HG03520 (cell line): ENCODE data around the gene SHOX.
"Not testable (repeated sequence)": the region's sequence is repeated elsewhere in the genome, so short reads cannot be mapped to it uniquely, and the experiment has no call there.

Experiments used
- ATAC-seq: cut with Tn5 transposase; IDR thresholded peaks from one replicate; pipeline ENCODE4 v1.9.1; 2021; ENCODE audit warnings: mild to moderate bottlenecking, moderate library complexity; ENCODE audit not compliant: unreplicated experiment

The SHOX gene

GRCh38 chrX:636981-637659 is 6.5 kb downstream of the SHOX start:
- no peak for ATAC-seq

- no peak for ATAC-seq
Observed at GRCh38 chrX:637660-638481, 7.3 kb downstream of the SHOX start.

GRCh38 chrX:638482-639131 is 8.0 kb downstream of the SHOX start:
- ATAC-seq, result no peak

- ATAC-seq, result no peak
Observed at GRCh38 chrX:639151-639550, 8.6 kb downstream of the SHOX start.

- no peak for ATAC-seq
Observed at GRCh38 chrX:640641-641040, 10.1 kb downstream of the SHOX start.

- no peak for ATAC-seq
Observed at GRCh38 chrX:641671-642435, 11.3 kb downstream of the SHOX start.

GRCh38 chrX:642436-643240 is 12.0 kb downstream of the SHOX start:
- no peak for ATAC-seq

- ATAC-seq, result no peak
Observed at GRCh38 chrX:643241-643595, 12.6 kb downstream of the SHOX start.

- ATAC-seq, result no peak
Observed at GRCh38 chrX:643911-644303, 13.3 kb downstream of the SHOX start.

GRCh38 chrX:644304-645281 is 14.0 kb downstream of the SHOX start:
- no peak for ATAC-seq

- no peak for ATAC-seq
Observed at GRCh38 chrX:646228-646495, 15.6 kb downstream of the SHOX start.

GRCh38 chrX:646796-647195 is 16.2 kb downstream of the SHOX start:
- ATAC-seq, result no peak

- ATAC-seq, result no peak
Observed at GRCh38 chrX:649166-649565, 18.6 kb downstream of the SHOX start.

- ATAC-seq, result no peak
Observed at GRCh38 chrX:650324-650723, 19.7 kb downstream of the SHOX start.

- no peak for ATAC-seq
Observed at GRCh38 chrX:650811-651210, 20.2 kb downstream of the SHOX start.

GRCh38 chrX:651922-652321 is 21.3 kb downstream of the SHOX start:
- ATAC-seq, result not testable (repeated sequence)

GRCh38 chrX:652341-652741 is 21.8 kb downstream of the SHOX start:
- no peak for ATAC-seq

- no peak for ATAC-seq
Observed at GRCh38 chrX:653306-653705, 22.7 kb downstream of the SHOX start.

GRCh38 chrX:661154-661553 is 30.6 kb downstream of the SHOX start:
- ATAC-seq, result no peak

- no peak for ATAC-seq
Observed at GRCh38 chrX:662126-662525, 31.5 kb downstream of the SHOX start.
